Activated CD8-positive, alpha-beta memory T cell treated with anti-CD3 and anti-CD28 coated beads for 48 hours (primary cell): ENCODE measurements around the gene ATMIN.

Experiments
- DNase-seq, 3 experiments: peaks; one replicate each; pipeline ENCODE4 v3.0.0-alpha.2; 2020; ENCODE audit warnings: low read depth in 2 of 3, low spot score in 2 of 3

Gene ATMIN

DNA sequence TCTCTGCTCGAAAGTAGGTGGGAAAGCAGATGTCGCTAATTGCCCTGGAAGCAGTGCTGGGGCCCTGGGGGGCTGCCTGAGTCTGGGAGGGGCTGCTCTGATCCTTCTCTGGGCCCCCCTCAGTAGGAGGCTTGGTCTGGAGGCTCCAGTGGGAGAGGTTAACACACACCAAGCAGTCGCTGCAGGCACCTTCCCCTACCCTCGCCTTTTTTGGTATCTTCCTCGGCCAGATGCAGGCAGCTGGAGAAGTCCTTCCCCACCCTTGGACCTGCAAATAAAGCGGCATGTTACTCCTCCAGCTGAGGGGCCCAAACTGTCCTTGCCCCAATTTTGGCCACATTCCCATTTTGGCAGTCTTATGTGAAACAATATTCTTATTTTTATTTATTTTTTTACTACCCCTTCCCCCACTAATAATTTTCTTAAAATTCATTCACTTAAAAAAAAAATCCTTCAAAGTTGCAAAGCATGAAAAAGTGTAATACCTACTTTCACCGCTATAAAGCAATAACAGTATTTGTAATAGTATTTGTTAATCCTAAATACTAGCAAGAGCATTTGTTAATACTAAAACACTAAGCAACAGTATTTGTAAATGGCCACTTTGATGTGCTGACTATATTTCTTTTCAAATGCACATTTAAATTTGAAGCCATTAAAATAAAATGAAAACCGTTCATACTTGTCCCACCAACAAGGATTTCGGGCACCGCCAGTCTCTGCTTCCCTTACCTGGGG, 26.4 kb downstream of the ATMIN start:
- no peak for DNase-seq

DNA sequence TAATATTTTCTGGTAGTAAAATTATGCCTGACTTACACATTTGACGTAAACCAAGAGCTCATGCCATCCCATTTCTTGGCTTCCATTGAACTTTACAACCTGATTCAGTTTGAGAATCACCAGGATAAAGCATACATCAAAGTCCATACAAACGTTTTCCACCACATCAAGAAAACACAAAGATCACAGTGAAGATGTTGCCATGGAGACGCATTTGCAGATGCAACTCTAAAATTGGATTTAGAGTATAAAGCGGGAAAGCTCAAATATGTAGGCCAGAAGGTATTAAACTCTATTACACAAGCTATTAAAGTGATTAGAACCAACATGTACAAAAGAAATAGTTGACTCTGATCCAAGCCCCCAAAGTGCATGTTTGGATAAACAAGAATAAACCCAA, 31.0 kb downstream of the ATMIN start:
- DNase-seq, result no peak

GRCh38 chr16:81067166-81067565, 31.5 kb downstream of the ATMIN start:
- no peak for DNase-seq

DNA sequence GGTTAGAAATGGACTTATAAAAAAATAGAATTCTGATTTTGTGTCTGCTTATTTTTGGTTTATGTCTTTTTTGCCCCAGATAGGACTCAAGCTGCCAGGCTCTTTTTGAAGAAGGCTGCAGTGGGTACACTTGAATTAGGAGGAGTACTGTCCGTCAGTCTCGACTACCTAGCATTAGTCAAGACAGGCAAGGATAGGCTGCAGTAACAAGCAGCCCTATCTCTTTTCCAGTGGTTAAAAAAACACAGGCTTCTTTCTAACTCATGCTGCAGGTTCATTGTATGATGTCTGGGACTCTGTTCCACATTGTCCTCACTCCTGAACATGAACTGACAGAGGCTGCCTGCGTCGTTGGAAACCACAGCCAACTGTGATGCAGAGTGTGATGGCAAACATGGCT, 33.4 kb downstream of the ATMIN start:
- DNase-seq, result no peak

- DNase-seq, result no peak
These were observed 35.3 kb downstream of the ATMIN start for GRCh38 chr16:81070979-81071378.

DNA sequence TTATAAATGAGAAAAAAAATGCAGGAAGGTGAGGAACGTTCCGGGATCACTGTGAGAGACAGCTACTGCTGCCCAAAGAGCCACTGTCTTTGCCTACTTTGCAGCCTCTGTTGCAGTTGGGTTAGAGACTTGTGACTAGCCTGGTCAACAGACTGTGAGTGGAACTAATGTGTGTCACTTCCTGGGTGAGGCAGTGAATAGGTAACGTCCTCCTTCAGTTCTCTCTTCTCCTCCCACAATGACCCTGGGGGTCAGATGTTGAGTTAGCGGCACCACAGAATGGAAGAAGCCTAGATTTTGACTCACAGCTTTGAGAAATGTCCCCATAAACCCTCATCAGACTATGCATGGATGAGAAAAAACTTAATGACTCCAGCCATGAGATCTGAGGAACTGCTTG, 36.2 kb downstream of the ATMIN start:
- DNase-seq, result no peak

DNA sequence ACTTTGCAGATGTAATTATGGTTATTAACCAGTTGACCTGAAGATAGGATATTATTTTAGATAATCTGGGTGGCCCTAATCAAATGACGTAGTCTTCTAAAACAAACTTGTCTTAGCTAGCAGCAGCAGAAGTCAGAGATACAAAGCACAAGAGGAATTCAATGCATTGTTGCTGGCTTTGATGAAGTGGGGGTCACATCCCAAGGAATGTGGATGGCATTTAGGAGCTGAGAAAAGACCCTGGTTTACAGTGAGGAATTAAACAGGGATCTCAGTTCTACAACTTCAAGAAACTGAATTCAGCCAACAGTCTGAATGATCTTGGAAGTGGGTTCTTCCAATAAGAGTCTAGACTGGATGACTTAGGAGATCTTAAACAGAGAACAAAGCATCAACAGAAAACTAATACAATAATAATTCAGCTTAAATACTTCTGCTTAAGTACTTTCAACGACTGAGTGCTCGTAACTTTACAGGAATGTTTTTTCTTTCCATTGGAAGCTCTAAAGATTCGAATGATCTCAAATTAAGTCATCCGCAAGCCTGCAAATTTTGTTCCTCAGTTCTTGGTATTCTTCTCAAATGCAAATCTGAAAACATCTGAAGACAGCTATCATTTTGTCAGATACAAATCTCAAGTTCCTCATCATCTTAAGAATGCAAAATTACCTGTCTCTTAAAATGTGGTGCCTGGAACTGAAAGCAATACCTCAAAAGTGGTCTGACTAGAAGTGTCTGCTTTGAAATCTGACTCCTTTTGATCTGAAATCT, 38.1 kb downstream of the ATMIN start:
- DNase-seq, result no peak

DNA sequence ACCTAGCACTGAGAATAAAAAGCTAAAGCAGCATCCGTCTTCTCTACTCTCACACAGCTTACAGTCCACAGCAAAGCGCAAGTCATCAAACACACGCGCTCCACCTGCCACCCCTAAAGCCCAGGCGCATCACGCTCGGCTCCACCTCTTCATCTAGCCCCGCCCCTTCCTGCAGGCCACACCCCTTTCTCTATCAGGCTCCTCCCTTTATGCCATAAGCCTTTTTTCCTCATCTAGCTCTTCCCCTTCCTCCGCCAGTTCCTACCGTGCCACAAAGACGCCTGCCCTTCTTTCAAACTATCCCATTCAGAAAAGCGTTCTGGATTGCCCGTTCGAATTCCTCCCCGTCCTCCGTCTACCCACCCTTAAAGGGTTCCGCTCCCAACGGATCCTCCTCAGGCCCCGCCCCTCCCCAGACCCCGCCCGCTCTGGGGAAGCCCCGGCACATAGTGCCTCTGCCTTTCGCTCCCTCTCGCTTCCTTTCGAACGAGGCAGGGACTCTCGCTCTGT, 41.0 kb downstream of the ATMIN start:
- DNase-seq, result peak; percentile 68 to 93 (median 91)

DNA sequence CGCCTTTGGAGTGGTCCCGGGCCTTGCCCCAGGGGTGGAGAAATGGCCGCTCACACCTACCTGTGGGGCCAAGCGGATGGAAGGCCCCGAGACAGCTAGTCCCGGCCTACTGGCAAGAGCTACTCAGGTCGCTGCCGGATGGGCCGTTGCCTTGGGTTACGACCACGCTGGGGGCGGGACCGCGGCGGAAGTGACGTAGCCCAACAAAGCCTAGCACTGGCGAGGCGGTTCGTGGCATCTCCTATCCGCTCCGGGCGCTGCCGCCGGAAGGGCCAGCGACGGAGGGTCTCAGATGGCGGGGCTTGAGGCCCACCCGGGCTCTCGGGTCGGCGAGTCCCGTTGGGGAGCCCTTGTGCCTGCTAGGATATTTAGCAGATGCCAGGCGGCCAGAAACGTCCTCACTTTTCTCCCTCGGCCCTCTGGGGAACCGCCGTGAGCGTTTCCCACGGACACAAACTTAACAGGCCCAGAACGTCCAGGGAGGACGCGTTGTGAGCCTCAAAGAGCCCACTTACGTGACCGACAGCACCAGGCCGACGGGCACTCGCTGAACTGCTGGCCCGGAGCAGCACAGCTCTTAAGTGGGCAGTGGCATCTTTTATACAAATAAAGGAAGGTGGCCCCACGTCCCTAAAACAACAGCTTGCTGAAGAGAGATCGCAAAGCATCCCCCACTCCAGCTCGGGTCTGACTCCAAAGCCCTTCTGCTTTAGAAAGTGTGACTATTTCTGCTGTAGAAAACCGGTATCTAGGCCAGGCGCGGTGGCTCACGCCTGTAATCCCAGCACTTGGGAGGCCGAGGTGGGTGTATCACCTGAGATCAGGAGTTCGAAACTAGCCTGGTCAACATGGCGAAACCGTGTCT, 41.7 kb downstream of the ATMIN start, which contains the start of gene C16orf46:
C16orf46 (minus strand) TSS at position 163 of the 865 bp plus-strand sequence. CDS start 13,283 bp downstream, outside the sequence.
- DNase-seq, result peak; percentile 95 to 98 (median 96)

DNA sequence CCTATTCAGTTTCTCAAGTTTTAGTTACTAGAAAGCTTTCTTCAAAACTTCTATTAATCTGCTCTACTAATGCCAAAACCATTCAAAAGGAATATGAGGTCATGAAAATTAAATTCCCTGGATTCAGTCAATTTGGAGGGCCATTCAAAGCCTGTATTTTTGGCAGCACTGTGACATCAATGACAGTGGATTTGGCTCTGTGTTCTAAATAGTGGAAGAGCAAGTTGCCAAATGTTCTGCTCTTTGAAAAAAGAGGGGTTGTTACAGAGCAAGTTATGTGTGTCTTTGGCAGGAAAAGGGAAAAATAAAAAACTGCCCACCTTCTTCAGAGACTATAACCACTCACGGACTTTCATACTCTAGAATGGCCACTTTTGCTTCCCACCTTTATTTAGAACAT, 44.6 kb downstream of the ATMIN start:
- no peak for DNase-seq

GRCh38 chr16:81081014-81081413, 45.4 kb downstream of the ATMIN start:
- no peak for DNase-seq

DNA sequence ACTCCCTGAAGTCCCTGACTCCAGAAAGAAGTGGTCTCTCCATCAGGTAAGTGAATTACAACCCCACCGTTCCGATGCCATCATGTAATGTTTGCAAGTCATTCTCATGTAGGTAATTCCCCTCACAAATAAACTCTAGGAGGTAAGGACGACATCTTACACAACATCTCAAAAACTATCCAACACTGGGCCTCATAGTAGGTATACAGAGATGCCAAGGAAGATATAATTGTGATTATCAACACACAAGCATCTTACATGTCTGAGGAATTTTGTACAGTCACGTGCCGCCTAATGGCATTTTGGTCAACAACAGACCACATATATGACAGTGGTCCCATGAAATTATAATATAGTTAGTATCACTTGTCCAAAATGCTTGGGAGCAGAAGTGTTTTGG, 53.2 kb downstream of the ATMIN start:
- no peak for DNase-seq

- DNase-seq, result no peak
These were observed 59.2 kb downstream of the ATMIN start for GRCh38 chr16:81094771-81095251.

GRCh38 chr16:81095653-81095952, 60.0 kb downstream of the ATMIN start:
- no peak for DNase-seq

DNA sequence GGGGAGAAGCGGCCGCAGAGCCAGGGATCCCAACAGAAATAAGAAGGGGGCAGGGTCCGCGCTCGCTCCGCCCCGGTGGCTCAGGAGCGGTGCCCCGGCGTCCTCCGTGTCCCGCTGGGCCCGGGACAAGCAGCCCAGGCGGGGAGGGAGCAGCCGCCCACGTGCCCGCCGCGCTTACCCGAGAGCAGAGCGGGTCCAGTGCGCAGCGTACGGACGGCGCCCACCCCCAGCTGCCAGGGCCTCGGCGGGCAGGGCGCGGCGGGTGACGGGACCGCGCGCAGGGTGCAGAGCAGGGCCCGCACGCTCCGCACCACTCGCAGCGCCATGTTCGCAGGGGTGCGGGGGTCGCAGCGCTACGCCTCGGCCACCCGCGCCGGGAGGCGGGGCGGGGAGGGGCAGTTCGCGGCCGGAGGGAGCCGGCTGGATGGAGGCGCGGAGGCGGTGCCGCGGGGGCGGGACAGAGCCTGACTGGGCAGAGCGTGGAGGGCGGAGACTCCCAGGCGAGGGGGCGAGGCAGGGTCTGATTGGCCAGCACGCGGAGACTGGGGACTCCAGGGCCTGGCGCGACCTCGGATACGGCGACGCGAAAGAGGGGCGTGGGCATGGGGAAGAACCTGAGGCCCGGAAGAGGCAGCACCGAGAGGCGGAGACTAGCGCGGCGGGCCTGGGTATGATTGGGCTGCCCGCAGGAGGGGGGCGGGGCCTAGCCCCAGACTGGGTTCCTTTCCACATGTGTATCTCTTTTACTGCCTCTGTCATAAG, 60.5 kb downstream of the ATMIN start, which contains the start of gene GCSH:
GCSH (minus strand) TSS at position 443 of the 762 bp plus-strand sequence; CDS start at position 326, 117 bp downstream.
- DNase-seq, result peak; percentile 91 to 97 (median 91)

DNA sequence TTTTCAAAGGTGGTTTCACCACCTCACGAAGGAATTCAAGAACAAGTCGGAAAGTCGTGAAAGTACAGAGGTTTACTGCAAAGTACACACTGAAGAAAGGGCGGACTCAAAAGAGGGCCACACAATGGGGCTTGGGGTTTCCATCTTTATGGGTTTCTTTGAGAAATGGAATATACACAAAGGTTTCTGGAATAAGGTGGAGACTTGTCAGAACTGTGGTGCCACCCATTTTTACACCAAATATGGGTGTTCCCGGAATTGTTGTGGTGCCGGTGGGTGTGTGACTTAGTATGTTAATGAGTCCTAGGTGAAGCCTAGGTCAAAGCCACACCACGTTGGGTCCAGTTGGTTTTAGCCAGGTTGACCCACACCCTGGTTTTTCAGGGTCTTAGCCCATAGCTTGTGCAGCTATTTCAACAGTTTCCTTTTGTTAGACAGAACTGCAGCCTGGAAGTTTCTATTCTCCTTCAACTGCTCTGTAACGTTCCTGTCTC, 61.1 kb downstream of the ATMIN start:
- DNase-seq, result no peak
